Measurements from ENCODE around the gene COL11A1. TPM values are rescaled to one million over a fixed set of nuclear protein-coding genes. Genes with fewer than 3 reads are reported as not detected.

Gene COL11A1
- total and polyA plus RNA-seq, 2 of the 13 experiments (the other 11 are each of a cell fraction or from before 2014, with no cell fraction given): not detected

GRCh38 chr1:102840741-102841140 lies 267.6 kb downstream of the COL11A1 start:
- ATAC-seq (no peak), DNase-seq (ENCODE audit: low spot score) (no peak), FAIRE-seq (no peak)
- H3K9me3 ChIP-seq (ENCODE audit: low read length): peaks cover 64% of the 10 kb centered on the region
- H3K36me3 ChIP-seq (replicated peaks in 1 of 2; ENCODE audit: control insufficient read depth in 1 of 2, insufficient read depth in 2 of 2, low read length in 2 of 2): no peaks in the 10 kb centered on the region
- no peaks in the 10 kb centered on the region for H3K4me1 ChIP-seq (ENCODE audit: insufficient read depth, low read length)
- intact Hi-C loops (cut with micrococcal nuclease; ENCODE audit: unreplicated experiment): no loop called here
- H3K79me2 ChIP-seq (ENCODE audit: insufficient read depth, low read length): no peaks in the 10 kb centered on the region
- in situ Hi-C loops (cut with HindIII; ENCODE audit: extremely low pct_ligation_motif_present, low pct_unique_long_range_greater_than_20kb): no loop called here
- H2AFZ ChIP-seq (ENCODE audit: low read length): no peak overlapping the region
- TF ChIP-seq KDM2A (CRISPR knock-in tag; IDR thresholded peaks at IDR 0.05; ENCODE audit: borderline replicate concordance, low read depth): no peak
- no peak for TF ChIP-seq MTF1 (CRISPR knock-in tag; IDR thresholded peaks at IDR 0.05)
- TF ChIP-seq ZNF570 (CRISPR knock-in tag; IDR thresholded peaks at IDR 0.05; ENCODE audit: borderline replicate concordance): no peak
- TF ChIP-seq IKZF5 (CRISPR knock-in tag; IDR thresholded peaks at IDR 0.05): no peak
- TF ChIP-seq ZNF225 (CRISPR knock-in tag; IDR thresholded peaks at IDR 0.05): no peak
- TF ChIP-seq KAT8 (CRISPR knock-in tag; IDR thresholded peaks at IDR 0.05): no peak
- no peak for TF ChIP-seq ZNF513 (CRISPR knock-in tag; conservative IDR thresholded peaks at IDR 0.05)
- WGBS (ENCODE audit: low lambda C conversion rate): 0% methylated on average over 5 of the region's 5 CpGs
- no peaks in the 10 kb centered on the region for H3K27me3 ChIP-seq (ENCODE audit: control insufficient read depth in 1 of 2, insufficient read depth in 2 of 2, low read length in 2 of 2)
- no peak overlapping the region for H3K9ac ChIP-seq (ENCODE audit: insufficient read depth, low read depth, low read length)
- no peaks in the 10 kb centered on the region for H4K20me1 ChIP-seq (ENCODE audit: insufficient read depth, low read length)
- H3K4me3 ChIP-seq (replicated peaks in 1 of 3; ENCODE audit: insufficient read depth in 1 of 3, low read depth in 2 of 3, low read length in 3 of 3): no peak overlapping the region
- ChIA-PET POLR2A (no interaction called here), CTCF (ENCODE audit: low intra/inter-chr PET ratio, low total read pairs) (no interaction called here)
- no peak overlapping the region for H3K27ac ChIP-seq (ENCODE audit: extremely low read length, insufficient read depth, low read length)
- H3K4me2 ChIP-seq (ENCODE audit: low read depth, low read length): no peak overlapping the region
- no TSS peak for BruUV-seq (replicated peaks)
